ENCODE data around the gene ITGA11. TPM values are rescaled to one million over a fixed set of nuclear protein-coding genes. Genes with fewer than 3 reads are reported as not detected.

The ITGA11 gene
- total RNA-seq, 1 donor from 2014 or later, result 0.51 TPM

DNA sequence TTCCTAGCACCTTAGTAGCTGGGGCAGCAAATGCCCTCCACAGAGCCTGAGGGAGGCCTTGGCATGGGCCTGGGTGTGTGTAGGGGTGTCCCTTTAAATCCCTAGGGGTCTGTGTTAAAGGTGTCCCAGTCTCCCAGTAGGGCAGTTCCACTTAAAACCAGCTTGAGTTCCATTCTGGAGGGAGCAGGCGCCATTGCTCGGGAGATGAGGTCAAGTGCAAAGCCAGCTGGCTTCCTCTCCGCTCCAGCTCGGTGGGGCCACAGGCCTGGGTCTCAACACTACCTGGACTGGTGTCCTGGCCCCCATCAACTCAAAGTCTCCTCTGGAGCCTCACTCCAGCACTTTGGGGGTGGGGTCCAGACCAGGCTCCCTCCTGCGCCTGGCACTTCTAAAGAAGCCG, 129.2 kb downstream of the ITGA11 start:
- Mint-ChIP-seq H3K9me3 (no peaks in the 10 kb centered on the region), H3K36me3 (ENCODE audit: low read depth) (peaks cover 3% of the 10 kb centered on the region), H3K4me1 (peaks cover 19% of the 10 kb centered on the region), H3K27ac (ENCODE audit: unreplicated experiment) (no peak overlapping the region), H3K4me3 (no peak overlapping the region), H3K27me3 (ENCODE audit: low read depth) (no peaks in the 10 kb centered on the region)
- TF ChIP-seq, protein P1, sequence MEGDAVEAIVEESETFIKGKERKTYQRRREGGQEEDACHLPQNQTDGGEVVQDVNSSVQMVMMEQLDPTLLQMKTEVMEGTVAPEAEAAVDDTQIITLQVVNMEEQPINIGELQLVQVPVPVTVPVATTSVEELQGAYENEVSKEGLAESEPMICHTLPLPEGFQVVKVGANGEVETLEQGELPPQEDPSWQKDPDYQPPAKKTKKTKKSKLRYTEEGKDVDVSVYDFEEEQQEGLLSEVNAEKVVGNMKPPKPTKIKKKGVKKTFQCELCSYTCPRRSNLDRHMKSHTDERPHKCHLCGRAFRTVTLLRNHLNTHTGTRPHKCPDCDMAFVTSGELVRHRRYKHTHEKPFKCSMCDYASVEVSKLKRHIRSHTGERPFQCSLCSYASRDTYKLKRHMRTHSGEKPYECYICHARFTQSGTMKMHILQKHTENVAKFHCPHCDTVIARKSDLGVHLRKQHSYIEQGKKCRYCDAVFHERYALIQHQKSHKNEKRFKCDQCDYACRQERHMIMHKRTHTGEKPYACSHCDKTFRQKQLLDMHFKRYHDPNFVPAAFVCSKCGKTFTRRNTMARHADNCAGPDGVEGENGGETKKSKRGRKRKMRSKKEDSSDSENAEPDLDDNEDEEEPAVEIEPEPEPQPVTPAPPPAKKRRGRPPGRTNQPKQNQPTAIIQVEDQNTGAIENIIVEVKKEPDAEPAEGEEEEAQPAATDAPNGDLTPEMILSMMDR (conservative IDR thresholded peaks at IDR 0.05), result no peak
- DNase-seq (ENCODE audit: low read depth, low spot score), result no peak

DNA sequence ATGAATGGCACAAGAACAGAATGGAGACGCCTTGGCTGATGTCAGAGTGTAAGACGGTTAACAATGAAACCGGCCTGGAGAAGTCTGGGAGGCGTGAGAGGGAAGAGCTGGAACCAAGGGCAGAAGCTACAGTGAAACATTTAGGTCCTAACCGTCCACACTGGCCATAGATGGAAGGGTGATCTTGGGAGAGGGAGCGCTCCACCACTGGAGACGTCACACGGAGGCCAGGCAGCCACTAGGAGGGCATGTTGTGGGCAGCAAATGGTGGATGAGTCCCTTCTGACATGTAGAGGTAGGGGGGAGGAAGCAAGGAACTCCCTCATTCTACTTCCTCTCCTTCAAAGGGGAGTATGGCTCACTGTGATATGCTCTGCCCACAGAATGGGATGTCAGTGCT, 130.7 kb downstream of the ITGA11 start:
- H3K4me3 Mint-ChIP-seq, result no peak overlapping the region
- peaks cover 11% of the 10 kb centered on the region for H3K4me1 Mint-ChIP-seq
- no peaks in the 10 kb centered on the region for H3K9me3 Mint-ChIP-seq
- TF ChIP-seq, protein P1 (conservative IDR thresholded peaks at IDR 0.05), result no peak
- peaks cover 3% of the 10 kb centered on the region for H3K36me3 Mint-ChIP-seq (ENCODE audit: low read depth)
- H3K27ac Mint-ChIP-seq (ENCODE audit: unreplicated experiment), result no peak overlapping the region
- no peak for DNase-seq (ENCODE audit: low read depth, low spot score)
- H3K27me3 Mint-ChIP-seq (ENCODE audit: low read depth), result no peaks in the 10 kb centered on the region

DNA sequence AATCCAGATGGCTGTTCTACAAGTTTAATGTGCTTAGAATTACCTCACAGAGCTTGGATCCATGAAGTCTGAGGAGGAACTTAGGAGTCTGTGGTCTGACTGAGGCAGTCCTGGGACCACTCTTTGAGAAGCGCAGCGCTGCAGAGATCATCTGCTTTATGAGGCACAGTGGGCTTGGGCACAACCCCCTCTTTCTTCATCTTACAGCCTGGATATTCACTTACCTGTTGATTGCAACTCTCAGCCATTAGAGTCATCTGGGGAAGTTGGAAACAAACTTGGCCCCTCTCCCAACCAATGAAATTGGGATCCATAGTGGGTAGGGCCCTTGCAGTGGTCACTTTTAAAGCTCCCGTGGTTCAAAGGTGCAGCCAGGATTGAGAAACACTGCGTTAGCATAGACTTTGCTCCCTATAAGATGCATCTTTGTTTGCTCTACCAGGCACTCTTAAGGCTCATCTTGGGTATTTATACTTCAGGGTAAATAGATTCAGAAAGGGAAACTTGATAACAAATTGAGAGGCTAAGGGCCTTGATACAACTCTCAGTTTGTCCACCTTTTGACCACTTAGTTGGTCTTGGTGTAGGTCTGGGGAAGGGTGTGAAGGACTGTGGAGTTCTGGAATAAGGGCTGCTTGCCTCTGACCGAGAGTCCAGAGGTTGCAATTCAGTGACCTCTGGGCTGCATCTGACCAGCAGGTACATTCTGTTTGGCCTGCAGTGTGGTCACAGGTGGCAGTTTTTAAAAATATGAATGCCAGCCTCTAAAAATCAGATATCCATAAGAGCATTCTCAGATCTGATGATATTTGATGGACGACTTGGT, 131.6 kb downstream of the ITGA11 start:
- H3K27me3 Mint-ChIP-seq (ENCODE audit: low read depth), result no peaks in the 10 kb centered on the region
- H3K27ac Mint-ChIP-seq (ENCODE audit: unreplicated experiment), result no peak overlapping the region
- peaks cover 7% of the 10 kb centered on the region for H3K4me1 Mint-ChIP-seq
- H3K36me3 Mint-ChIP-seq (ENCODE audit: low read depth), result peaks cover 3% of the 10 kb centered on the region
- TF ChIP-seq, protein P1 (conservative IDR thresholded peaks at IDR 0.05), result no peak
- DNase-seq (ENCODE audit: low read depth, low spot score), result no peak
- H3K4me3 Mint-ChIP-seq, result no peak overlapping the region
- H3K9me3 Mint-ChIP-seq, result no peaks in the 10 kb centered on the region

DNA sequence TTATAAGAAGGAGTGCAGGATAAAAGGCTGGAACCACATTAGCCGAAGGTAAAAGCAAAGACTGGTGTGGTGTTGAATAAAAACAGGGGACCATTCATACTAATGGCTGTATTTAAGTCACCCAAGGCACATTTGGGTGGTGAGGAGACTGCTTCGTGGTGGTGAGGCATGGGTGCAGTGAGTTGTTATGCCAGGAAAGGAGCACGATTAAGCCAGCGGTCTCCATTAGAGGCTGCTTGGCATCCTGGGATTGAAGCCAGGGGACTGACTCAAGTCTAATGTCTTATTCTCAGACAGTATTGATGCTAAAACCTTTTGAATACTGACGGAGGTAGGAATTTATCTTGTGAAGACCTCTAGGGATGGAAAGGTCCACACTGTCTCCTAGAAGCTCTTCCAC, 132.5 kb downstream of the ITGA11 start:
- no peak for DNase-seq (ENCODE audit: low read depth, low spot score)
- H3K36me3 Mint-ChIP-seq (ENCODE audit: low read depth), result peaks cover 3% of the 10 kb centered on the region
- H3K27me3 Mint-ChIP-seq (ENCODE audit: low read depth), result no peaks in the 10 kb centered on the region
- no peaks in the 10 kb centered on the region for H3K9me3 Mint-ChIP-seq
- no peak overlapping the region for H3K4me3 Mint-ChIP-seq
- peaks cover 6% of the 10 kb centered on the region for H3K4me1 Mint-ChIP-seq
- no peak overlapping the region for H3K27ac Mint-ChIP-seq (ENCODE audit: unreplicated experiment)
- TF ChIP-seq, protein P1 (conservative IDR thresholded peaks at IDR 0.05), result no peak

DNA sequence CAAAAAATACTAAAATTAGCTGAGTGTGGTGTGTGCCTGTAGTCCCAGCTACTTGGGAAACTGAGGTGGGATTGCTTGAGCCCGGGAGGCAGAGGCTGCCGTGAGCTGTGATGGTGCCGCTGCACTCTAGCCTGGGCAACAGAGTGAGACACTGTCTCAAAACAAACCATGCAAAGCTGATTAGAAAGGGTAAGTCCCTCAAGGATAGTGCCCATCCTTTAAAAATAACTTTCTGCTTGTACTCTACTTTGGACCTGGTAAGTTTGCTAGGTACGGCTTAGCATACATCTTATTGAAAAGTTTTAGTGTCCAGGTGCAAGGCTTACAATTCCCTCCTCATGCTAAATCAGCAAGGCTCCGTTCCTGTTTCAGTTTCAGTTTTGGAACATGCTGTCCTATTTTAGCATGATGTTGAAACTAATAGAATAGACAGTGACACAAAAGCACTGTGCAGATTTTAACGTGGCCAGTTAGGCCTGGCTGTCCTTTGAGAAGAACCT, 133.0 kb downstream of the ITGA11 start:
- no peak for DNase-seq (ENCODE audit: low read depth, low spot score)
- H3K27me3 Mint-ChIP-seq (ENCODE audit: low read depth), result no peaks in the 10 kb centered on the region
- H3K36me3 Mint-ChIP-seq (ENCODE audit: low read depth), result peaks cover 3% of the 10 kb centered on the region
- H3K4me3 Mint-ChIP-seq, result no peak overlapping the region
- no peaks in the 10 kb centered on the region for H3K9me3 Mint-ChIP-seq
- no peak overlapping the region for H3K27ac Mint-ChIP-seq (ENCODE audit: unreplicated experiment)
- H3K4me1 Mint-ChIP-seq, result peaks cover 5% of the 10 kb centered on the region
- TF ChIP-seq, protein P1 (conservative IDR thresholded peaks at IDR 0.05), result no peak
